PC-3 (cell line): ENCODE measurements around the gene HCLS1.

Experiments used
- CTCF ChIP-seq: fragments of 300-600 bp; sonication (generic); conservative IDR thresholded peaks from 2 replicates; pipeline ENCODE4 v1.5.1; 2017; ENCODE audit warnings: antibody characterized with exemption, low read depth, mild to moderate bottlenecking, low read length
- EZH2phosphoT487 ChIP-seq: fragments of 300-600 bp; sonication (generic); IDR thresholded peaks from 2 replicates; pipeline ENCODE4 v1.6.1; 2018; ENCODE audit warnings: mild to moderate bottlenecking, antibody characterized with exemption, low read length, borderline replicate concordance

- no peak for TF ChIP-seq CTCF
- no peak for TF ChIP-seq EZH2phosphoT487
Observed at GRCh38 chr3:121703973-121704372, 43.3 kb upstream of the HCLS1 start.
